IPS DF 6.9 (cell line): ENCODE data around the gene ZNF100.

Experiments
- DNase-seq: peaks from one replicate; pipeline ENCODE4 v3.0.0-alpha.2; 2013; ENCODE audit warnings: low read depth, low spot score
- H3K27ac ChIP-seq: one replicate; pipeline ENCODE4 v1.5.1; 2013; ENCODE audit warnings: low read length, control low read depth
- H3K27me3 ChIP-seq: 2 replicates; pipeline ENCODE4 v1.6.1; 2013; ENCODE audit warnings: mild to moderate bottlenecking, low read length; ENCODE audit not compliant: control insufficient read depth, insufficient read depth
- H3K36me3 ChIP-seq: 2 replicates; pipeline ENCODE4 v1.6.1; 2013; ENCODE audit warnings: low read length; ENCODE audit not compliant: control insufficient read depth, insufficient read depth
- H3K4me1 ChIP-seq: 2 replicates; pipeline ENCODE4 v1.6.1; 2013; ENCODE audit warnings: low read length; ENCODE audit not compliant: control insufficient read depth, insufficient read depth
- H3K4me3 ChIP-seq: 2 replicates; pipeline ENCODE4 v1.5.1; 2013; ENCODE audit warnings: mild to moderate bottlenecking, low read length
- H3K9me3 ChIP-seq: 2 replicates; pipeline ENCODE4 v1.6.1; 2013; ENCODE audit warnings: low read length, inconsistent platforms; ENCODE audit not compliant: control insufficient read depth, insufficient read depth
- WGBS: extraction: QIAGEN DNeasy Blood & Tissue Kit; methylation state at CpG from one replicate; pipeline ENCODE4 v1.1.7; 2013; ENCODE audit warnings: mixed read lengths, missing lambda C conversion rate; ENCODE audit not compliant: insufficient read length, insufficient coverage; 5-methylcytosine and 5-hydroxymethylcytosine counted together

The ZNF100 gene

GRCh38 chr19:21705393-21705792 is 62.0 kb downstream of the ZNF100 start:
- Histone ChIP-seq H3K4me3 (no peak overlapping the region), H3K27ac (no peak overlapping the region), H3K4me1 (peaks cover 4% of the 10 kb centered on the region; the same call in 1 of the 2 replicates), H3K36me3 (no peaks in the 10 kb centered on the region), H3K27me3 (no peaks in the 10 kb centered on the region), H3K9me3 (no peaks in the 10 kb centered on the region)
- WGBS: no CpG with 5 or more reads among the region's 1 CpG
- no peak for DNase-seq

- no peaks in the 10 kb centered on the region for H3K27me3 ChIP-seq
- no peaks in the 10 kb centered on the region for H3K9me3 ChIP-seq
- peaks cover 4% of the 10 kb centered on the region; the same call in 1 of the 2 replicates for H3K4me1 ChIP-seq
- no peak for DNase-seq
- no peak overlapping the region for H3K27ac ChIP-seq
- no CpG with 5 or more reads among the region's 3 CpGs for WGBS
- H3K36me3 ChIP-seq: no peaks in the 10 kb centered on the region
- H3K4me3 ChIP-seq: no peak overlapping the region
Measured at GRCh38 chr19:21704320-21704719, 63.1 kb downstream of the ZNF100 start.

GRCh38 chr19:21699197-21699596 is 68.2 kb downstream of the ZNF100 start:
- H3K27me3 ChIP-seq: no peaks in the 10 kb centered on the region
- no peaks in the 10 kb centered on the region for H3K36me3 ChIP-seq
- H3K27ac ChIP-seq: no peak overlapping the region
- WGBS: no CpG with 5 or more reads among the region's 3 CpGs
- H3K4me3 ChIP-seq: no peak overlapping the region
- DNase-seq: peak; percentile 55
- H3K4me1 ChIP-seq: no peaks in the 10 kb centered on the region
- no peaks in the 10 kb centered on the region for H3K9me3 ChIP-seq

GRCh38 chr19:21698215-21698614 is 69.2 kb downstream of the ZNF100 start:
- no peak overlapping the region for H3K4me3 ChIP-seq
- H3K36me3 ChIP-seq: no peaks in the 10 kb centered on the region
- H3K27ac ChIP-seq: no peak overlapping the region
- no peaks in the 10 kb centered on the region for H3K4me1 ChIP-seq
- no peaks in the 10 kb centered on the region for H3K9me3 ChIP-seq
- no peaks in the 10 kb centered on the region for H3K27me3 ChIP-seq
- DNase-seq: no peak
- WGBS: no CpG with 5 or more reads among the region's 4 CpGs

- Histone ChIP-seq H3K9me3 (no peaks in the 10 kb centered on the region), H3K27ac (no peak overlapping the region), H3K4me1 (no peaks in the 10 kb centered on the region), H3K36me3 (no peaks in the 10 kb centered on the region), H3K4me3 (no peak overlapping the region), H3K27me3 (no peaks in the 10 kb centered on the region)
- no peak for DNase-seq
- no CpG with 5 or more reads among the region's 3 CpGs for WGBS
Measured at GRCh38 chr19:21697698-21698097, 69.7 kb downstream of the ZNF100 start.

GRCh38 chr19:21694171-21694906 is 73.0 kb downstream of the ZNF100 start:
- DNase-seq: no peak
- WGBS: no CpG with 5 or more reads among the region's 7 CpGs

GRCh38 chr19:21693399-21693798 is 74.0 kb downstream of the ZNF100 start:
- no CpG with 5 or more reads among the region's 1 CpG for whole genome bisulfite sequencing

More at GRCh38 chr19:21694171-21694906, 73.0 kb downstream of the ZNF100 start:
- Histone ChIP-seq H3K27ac (no peak overlapping the region), H3K36me3 (no peaks in the 10 kb centered on the region), H3K9me3 (no peaks in the 10 kb centered on the region), H3K4me3 (no peak overlapping the region), H3K27me3 (no peaks in the 10 kb centered on the region), H3K4me1 (no peaks in the 10 kb centered on the region)

GRCh38 chr19:21691661-21692060 is 75.7 kb downstream of the ZNF100 start:
- no peak for DNase-seq
- Histone ChIP-seq H3K36me3 (no peaks in the 10 kb centered on the region), H3K4me1 (no peaks in the 10 kb centered on the region), H3K4me3 (no peak overlapping the region), H3K27me3 (no peaks in the 10 kb centered on the region), H3K9me3 (no peaks in the 10 kb centered on the region), H3K27ac (no peak overlapping the region)
- no CpG with 5 or more reads among the region's 1 CpG for WGBS

More at GRCh38 chr19:21693399-21693798, 74.0 kb downstream of the ZNF100 start:
- H3K9me3 ChIP-seq: no peaks in the 10 kb centered on the region
- no peak for DNase-seq
- no peaks in the 10 kb centered on the region for H3K27me3 ChIP-seq
- no peak overlapping the region for H3K27ac ChIP-seq
- no peak overlapping the region for H3K4me3 ChIP-seq
- no peaks in the 10 kb centered on the region for H3K4me1 ChIP-seq
- no peaks in the 10 kb centered on the region for H3K36me3 ChIP-seq

- Histone ChIP-seq H3K36me3 (no peaks in the 10 kb centered on the region), H3K27ac (no peak overlapping the region), H3K27me3 (no peaks in the 10 kb centered on the region), H3K4me1 (no peaks in the 10 kb centered on the region), H3K4me3 (no peak overlapping the region), H3K9me3 (no peaks in the 10 kb centered on the region)
- no peak for DNase-seq
- no CpG with 5 or more reads among the region's 3 CpGs for WGBS
Measured at GRCh38 chr19:21688464-21688863, 78.9 kb downstream of the ZNF100 start.

GRCh38 chr19:21680671-21681070 is 86.7 kb downstream of the ZNF100 start:
- no peaks in the 10 kb centered on the region for H3K27me3 ChIP-seq
- H3K4me3 ChIP-seq: no peak overlapping the region
- peaks cover 3% of the 10 kb centered on the region for H3K9me3 ChIP-seq
- DNase-seq: no peak
- H3K36me3 ChIP-seq: 0 out of 2 replicates have a peak, but pooled peaks cover 5% of the 10 kb centered on the region
- H3K27ac ChIP-seq: no peak overlapping the region
- H3K4me1 ChIP-seq: no peaks in the 10 kb centered on the region
- whole genome bisulfite sequencing: no CpG with 5 or more reads among the region's 3 CpGs

- no peaks in the 10 kb centered on the region for H3K27me3 ChIP-seq
- 0 out of 2 replicates have a peak, but pooled peaks cover 5% of the 10 kb centered on the region for H3K36me3 ChIP-seq
- H3K4me3 ChIP-seq: no peak overlapping the region
- no CpG with 5 or more reads among the region's 5 CpGs for WGBS
- no peaks in the 10 kb centered on the region for H3K4me1 ChIP-seq
- no peak overlapping the region for H3K27ac ChIP-seq
- H3K9me3 ChIP-seq: peaks cover 3% of the 10 kb centered on the region
- DNase-seq: no peak
Measured at GRCh38 chr19:21680026-21680425, 87.4 kb downstream of the ZNF100 start.
